IMR-90 (cell line): ENCODE measurements around the gene ELMO1. TPM values are rescaled to one million over a fixed set of nuclear protein-coding genes. Genes with fewer than 3 reads are reported as not detected.

Source experiments
- ATAC-seq: fragments of 200-7000 bp; cut with Tn5 transposase; 2 replicates; pipeline ENCODE4 v1.9.1; 2020; ENCODE audit warnings: low read depth, mild to moderate bottlenecking, moderate library complexity
- BruUV-seq: library from RNA; stranded (reverse); fragments of 400-500 nt; replicated peaks from 2 replicates; lab custom pipeline; 2021; lab: Mats Ljungman, UMichigan
- CTCF ChIA-PET: fragments of 300-600 bp; formaldehyde crosslinking; extraction: SDS; loops from one replicate; lab custom pipeline; 2021; ENCODE audit warnings: antibody characterized with exemption; lab: Yijun Ruan, JAX
- POLR2A ChIA-PET: fragments of 300-600 bp; sonication (Branson Sonifier 250); formaldehyde crosslinking; loops from one replicate; lab custom pipeline; 2022; ENCODE audit warnings: antibody characterized with exemption; ENCODE audit not compliant: unreplicated experiment; lab: Charles Lee
- DNase-seq: peaks from one replicate; pipeline ENCODE4 v3.0.0; 2013
- H2AFZ ChIP-seq: replicated peaks from 2 replicates; pipeline ENCODE3; 2013; ENCODE audit warnings: low read length, mild to moderate bottlenecking; ENCODE audit not compliant: poor library complexity
- H2AK5ac ChIP-seq: 2 replicates; pipeline ENCODE4 v1.6.1; 2013; ENCODE audit warnings: low read depth, low read length, inconsistent platforms
- H2AK9ac ChIP-seq: replicated peaks from 2 replicates; pipeline ENCODE3; 2013; ENCODE audit warnings: mild to moderate bottlenecking, low read depth, low read length, moderate library complexity; ENCODE audit not compliant: poor library complexity
- H2BK120ac ChIP-seq: 2 replicates; pipeline ENCODE4 v1.6.1; 2013; ENCODE audit warnings: low read depth, low read length, inconsistent platforms
- H2BK15ac ChIP-seq: 3 replicates; pipeline ENCODE4 v1.6.1; 2013; ENCODE audit warnings: low read depth, low read length, inconsistent platforms
- H2BK20ac ChIP-seq: 2 replicates; pipeline ENCODE4 v1.6.1; 2013; ENCODE audit warnings: low read depth, mild to moderate bottlenecking, inconsistent platforms, low read length, moderate library complexity
- H2BK5ac ChIP-seq: 2 replicates; pipeline ENCODE4 v1.6.1; 2013; ENCODE audit warnings: mild to moderate bottlenecking, low read depth, low read length, inconsistent platforms; ENCODE audit not compliant: poor library complexity, severe bottlenecking
- H3K14ac ChIP-seq: replicated peaks from 2 replicates; pipeline ENCODE4 v1.6.1; 2013; ENCODE audit warnings: low read depth, low read length, inconsistent platforms
- H3K18ac ChIP-seq: 2 replicates; pipeline ENCODE4 v1.6.1; 2013; ENCODE audit warnings: low read depth, low read length, control low read depth
- H3K23ac ChIP-seq: 2 replicates; pipeline ENCODE4 v1.6.1; 2013; ENCODE audit warnings: low read depth, low read length, inconsistent platforms
- H3K27ac ChIP-seq: 2 replicates; pipeline ENCODE4 v1.5.1; 2013; ENCODE audit warnings: mild to moderate bottlenecking, control low read depth, low read length; ENCODE audit not compliant: insufficient read depth
- H3K27me3 ChIP-seq: 2 replicates; pipeline ENCODE4 v1.6.1; 2013; ENCODE audit warnings: low read length; ENCODE audit not compliant: control insufficient read depth, insufficient read depth
- H3K36me3 ChIP-seq: 2 replicates; pipeline ENCODE4 v1.6.1; 2013; ENCODE audit warnings: low read length, mixed read lengths; ENCODE audit not compliant: control insufficient read depth, insufficient read depth
- H3K4ac ChIP-seq: 2 replicates; pipeline ENCODE4 v1.6.1; 2013; ENCODE audit warnings: low read depth, low read length, inconsistent platforms
- H3K4me1 ChIP-seq: 2 replicates; pipeline ENCODE4 v1.6.1; 2013; ENCODE audit warnings: low read length, mixed read lengths; ENCODE audit not compliant: control insufficient read depth, insufficient read depth
- H3K4me2 ChIP-seq: 2 replicates; pipeline ENCODE4 v1.6.1; 2013; ENCODE audit warnings: low read depth, mild to moderate bottlenecking, control low read depth, low read length, moderate library complexity
- H3K4me3 ChIP-seq: 2 replicates; pipeline ENCODE4 v1.5.1; 2013; ENCODE audit warnings: low read depth, mild to moderate bottlenecking, control low read depth, low read length, moderate library complexity; ENCODE audit not compliant: insufficient read depth
- H3K56ac ChIP-seq: 2 replicates; pipeline ENCODE4 v1.6.1; 2013; ENCODE audit warnings: low read length, inconsistent platforms; ENCODE audit not compliant: insufficient read depth; ENCODE audit errors: extremely low read depth
- H3K79me1 ChIP-seq, 2 experiments: 2 replicates each; pipeline ENCODE4 v1.6.1; 2013; ENCODE audit warnings: low read length in 2 of 2, inconsistent platforms in 1 of 2, low read depth in 1 of 2
- H3K9ac ChIP-seq: 2 replicates; pipeline ENCODE4 v1.6.1; 2013; ENCODE audit warnings: low read depth, low read length, control low read depth
- H3K9me1 ChIP-seq: 2 replicates; pipeline ENCODE4 v1.6.1; 2013; ENCODE audit warnings: low read length, inconsistent platforms; ENCODE audit not compliant: insufficient read depth
- H3K9me3 ChIP-seq: 2 replicates; pipeline ENCODE4 v1.6.1; 2013; ENCODE audit warnings: low read length; ENCODE audit not compliant: control insufficient read depth, insufficient read depth
- H4K20me1 ChIP-seq: 2 replicates; pipeline ENCODE4 v1.6.1; 2013; ENCODE audit warnings: low read length, inconsistent platforms; ENCODE audit not compliant: insufficient read depth
- H4K5ac ChIP-seq: 2 replicates; pipeline ENCODE4 v1.6.1; 2013; ENCODE audit warnings: mild to moderate bottlenecking, low read depth, low read length, control low read depth
- H4K8ac ChIP-seq, 2 experiments: 2 replicates each; pipeline ENCODE4 v1.6.1; 2013; ENCODE audit warnings: low read depth in 2 of 2, low read length in 2 of 2, control low read depth in 1 of 2, inconsistent platforms in 1 of 2
- H4K91ac ChIP-seq: 2 replicates; pipeline ENCODE4 v1.6.1; 2013; ENCODE audit warnings: low read depth, low read length, inconsistent platforms; ENCODE audit not compliant: insufficient read depth
- BHLHE40 ChIP-seq: fragments of 150-350 bp; IDR thresholded peaks from 2 replicates; pipeline ENCODE4 v1.6.1; 2016; ENCODE audit warnings: mild to moderate bottlenecking, low read depth, low read length
- CEBPB ChIP-seq: IDR thresholded peaks from 2 replicates; pipeline ENCODE4 v1.6.1; 2012; ENCODE audit warnings: low read depth, low read length, improper control_type of control experiment
- CHD1 ChIP-seq: IDR thresholded peaks from 2 replicates; pipeline ENCODE4 v1.6.1; 2012; ENCODE audit warnings: low read depth, low read length, improper control_type of control experiment
- CTCF ChIP-seq: conservative IDR thresholded peaks from 2 replicates; pipeline ENCODE4 v1.5.1; 2012; ENCODE audit warnings: mild to moderate bottlenecking, low read depth, low read length, improper control_type of control experiment
- ELK1 ChIP-seq: fragments of 150-350 bp; IDR thresholded peaks from 2 replicates; pipeline ENCODE4 v1.6.1; 2016; ENCODE audit warnings: low read depth, mild to moderate bottlenecking, low read length, moderate library complexity, borderline replicate concordance
- FOS ChIP-seq: fragments of 150-350 bp; IDR thresholded peaks from 2 replicates; pipeline ENCODE4 v1.6.1; 2016; ENCODE audit warnings: low read depth, low read length
- MAFK ChIP-seq: IDR thresholded peaks from 2 replicates; pipeline ENCODE4 v1.6.1; 2012; ENCODE audit warnings: low read depth, low read length, improper control_type of control experiment
- MAZ ChIP-seq: IDR thresholded peaks from 2 replicates; pipeline ENCODE4 v1.6.1; 2012; ENCODE audit warnings: low read depth, mild to moderate bottlenecking, low read length, improper control_type of control experiment, moderate library complexity, borderline replicate concordance
- MXI1 ChIP-seq: IDR thresholded peaks from 2 replicates; pipeline ENCODE4 v1.6.1; 2012; ENCODE audit warnings: low read depth, mild to moderate bottlenecking, low read length, moderate library complexity, borderline replicate concordance
- NFE2L2 ChIP-seq: fragments of 150-350 bp; IDR thresholded peaks from 2 replicates; pipeline ENCODE4 v1.6.1; 2016; ENCODE audit warnings: low read depth, mild to moderate bottlenecking, low read length
- POLR2A ChIP-seq: IDR thresholded peaks from 2 replicates; pipeline ENCODE4 v1.6.1; 2012; ENCODE audit warnings: mild to moderate bottlenecking, low read depth, low read length
- RAD21 ChIP-seq: IDR thresholded peaks from 2 replicates; pipeline ENCODE4 v1.6.1; 2012; ENCODE audit warnings: low read length, improper control_type of control experiment
- RCOR1 ChIP-seq: IDR thresholded peaks from 2 replicates; pipeline ENCODE4 v1.6.1; 2012; ENCODE audit warnings: mild to moderate bottlenecking, low read length, improper control_type of control experiment; ENCODE audit not compliant: insufficient replicate concordance
- RFX5 ChIP-seq: IDR thresholded peaks from 2 replicates; pipeline ENCODE4 v1.8.0; 2012; ENCODE audit warnings: low read depth, mild to moderate bottlenecking, low read length, moderate library complexity
- SMC3 ChIP-seq: fragments of 150-350 bp; IDR thresholded peaks from 2 replicates; pipeline ENCODE4 v1.6.1; 2016; ENCODE audit warnings: low read depth, mild to moderate bottlenecking, antibody characterized with exemption, low read length, moderate library complexity
- USF2 ChIP-seq: fragments of 150-350 bp; IDR thresholded peaks from 2 replicates; pipeline ENCODE4 v1.6.1; 2017; ENCODE audit warnings: mild to moderate bottlenecking, antibody characterized with exemption, low read length, low read depth
- WGBS, 2 experiments: methylation state at CpG; one replicate each; pipeline versions ENCODE4 v1.1.5 to v1.1.7; 2013; ENCODE audit warnings: missing lambda C conversion rate in 2 of 2; ENCODE audit not compliant: insufficient read length in 1 of 2; ENCODE audit errors: extremely low coverage in 2 of 2; 5-methylcytosine and 5-hydroxymethylcytosine counted together
- dilution Hi-C: fragments of 300-500 bp; cut with HindIII; formaldehyde crosslinking; loops from one replicate; pipeline ENCODE4 v1.14.3; 2018; ENCODE audit warnings: low sequenced_read_pairs; ENCODE audit not compliant: unreplicated experiment
- in situ Hi-C: fragments of 300-500 bp; cut with MboI; formaldehyde crosslinking; loops from 3 replicates; pipeline ENCODE4 v1.14.3; 2019; ENCODE audit warnings: low sequenced_read_pairs, inconsistent platforms, mixed read lengths
- intact Hi-C: fragments of 100-400 bp; cut with micrococcal nuclease; formaldehyde crosslinking; loops from 2 replicates; pipeline ENCODE4 v1.10.0; 2022
- polyA plus RNA-seq, 3 experiments: library from polyadenylated mRNA; depleted of rRNA; stranded (reverse); fragments of >200 nt; gene quantifications; 2 replicates each; pipeline ENCODE4 v1.2.3, GENCODE V29; 2012; ENCODE audit warnings: low replicate concordance in 1 of 3
- total RNA-seq: library from RNA; depleted of rRNA; stranded (reverse); fragments of >200 nt; gene quantifications from 2 replicates; pipeline ENCODE4 v1.2.3, GENCODE V29; 2012

Gene ELMO1
- total and polyA plus RNA-seq, 2 of the 4 experiments (the other 2 are of a cell fraction) = 0.03 TPM; not detected in 1

GRCh38 chr7:37394158-37394557 is 54.5 kb downstream of the ELMO1 start:
- in situ Hi-C loops = no loop called here
- ATAC-seq (no peak), DNase-seq (no peak)
- H3K27ac ChIP-seq = no peak overlapping the region
- H3K9me1 ChIP-seq = no peaks in the 10 kb centered on the region
- H3K36me3 ChIP-seq = no peaks in the 10 kb centered on the region
- H2BK5ac ChIP-seq = no peak overlapping the region
- no peak overlapping the region for H2AFZ ChIP-seq
- no peaks in the 10 kb centered on the region for H4K20me1 ChIP-seq
- H3K79me1 ChIP-seq = no peaks in the 10 kb centered on the region
- no peak overlapping the region for H4K8ac ChIP-seq
- no peaks in the 10 kb centered on the region for H3K4me1 ChIP-seq
- no peak overlapping the region for H3K9ac ChIP-seq
- ChIA-PET POLR2A (no interaction called here), CTCF (no interaction called here)
- H3K27me3 ChIP-seq = no peaks in the 10 kb centered on the region
- no peak overlapping the region for H2AK9ac ChIP-seq
- intact Hi-C loops = no loop called here
- no peak overlapping the region for H3K23ac ChIP-seq
- dilution Hi-C loops = no loop called here
- H2BK20ac ChIP-seq = no peak overlapping the region
- WGBS, 2 experiments = no CpG with 5 or more reads among the region's 2 CpGs
- H3K4me3 ChIP-seq = no peak overlapping the region
- peaks cover 21% of the 10 kb centered on the region for H3K9me3 ChIP-seq
- H2AK5ac ChIP-seq = no peak overlapping the region
- no peak overlapping the region for H3K4me2 ChIP-seq
- no peak overlapping the region for H3K18ac ChIP-seq
- H3K14ac ChIP-seq = no peak overlapping the region
- H3K56ac ChIP-seq = no peak overlapping the region
- no peak overlapping the region for H2BK120ac ChIP-seq
- no peak overlapping the region for H3K4ac ChIP-seq
- no peak overlapping the region for H4K91ac ChIP-seq
- H4K5ac ChIP-seq = no peak overlapping the region
- no TSS peak for BruUV-seq
- H2BK15ac ChIP-seq = no peak overlapping the region
- TF ChIP-seq RFX5 (no peak), MAZ (no peak), RCOR1 (no peak), BHLHE40 (no peak), CEBPB (no peak), CTCF (no peak), SMC3 (no peak), FOS (no peak), POLR2A (no peak), NFE2L2 (no peak), CHD1 (no peak), MXI1 (no peak), ELK1 (no peak), MAFK (no peak), RAD21 (no peak), USF2 (no peak)
